ENCODE data around the gene IRAK1. TPM values are rescaled to one million over a fixed set of nuclear protein-coding genes. Genes with fewer than 3 reads are reported as not detected.
"Not testable (repeated sequence)": the region's sequence is repeated elsewhere in the genome, so short reads cannot be mapped to it uniquely, and the experiment has no call there.

Gene IRAK1
- total RNA-seq, 2 donors from 2014 or later: 66.7 to 148 TPM

DNA sequence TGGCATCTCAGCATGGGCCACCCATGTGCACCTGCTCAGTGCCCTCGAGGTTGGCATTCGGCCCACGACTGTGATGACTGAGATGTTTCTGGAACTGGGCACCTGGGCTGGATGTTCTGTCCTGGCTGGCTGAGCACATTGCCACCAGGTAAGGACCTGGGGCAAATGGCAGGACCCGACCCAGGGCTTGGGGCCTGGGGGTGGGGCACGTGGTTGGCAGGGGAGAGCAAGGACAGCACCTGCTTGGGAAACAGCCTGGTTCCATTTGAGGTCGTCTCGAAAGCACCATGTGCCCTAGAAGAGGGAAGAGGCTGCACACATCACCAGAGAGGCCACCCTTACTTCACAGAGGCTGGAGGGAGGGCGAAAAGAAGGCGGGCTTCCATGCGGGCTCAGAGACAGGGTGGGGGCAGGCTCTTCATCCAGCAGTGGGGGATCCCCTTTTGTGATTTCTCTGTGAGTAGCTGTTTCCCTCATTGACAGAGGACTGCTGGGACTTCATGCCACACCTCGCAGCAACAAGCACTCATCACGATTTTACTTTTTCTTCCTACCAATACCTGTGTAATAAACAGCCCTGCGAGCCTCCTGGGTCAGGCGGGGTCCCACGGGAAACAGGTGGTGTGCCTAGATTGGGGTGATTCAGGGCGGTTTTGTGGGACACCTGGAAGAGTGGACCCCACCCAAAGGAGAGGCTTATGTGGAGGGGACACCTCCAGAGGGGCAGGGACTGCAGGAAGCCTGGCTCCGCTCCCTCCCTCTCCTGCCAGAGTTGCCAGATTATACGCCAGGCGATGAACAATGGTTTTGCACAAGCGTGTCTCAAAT, 35.1 kb downstream of the IRAK1 start:
- DNase-seq: no peak
- intact Hi-C loops (cut with DNase I): no loop called here
- Histone ChIP-seq H3K4me3 (no peak overlapping the region), H3K9ac (ENCODE audit: low read depth in 2 of 2, low read length in 2 of 2) (no peak overlapping the region), H3K9me3 (no peaks in the 10 kb centered on the region), H3K36me3 (no peaks in the 10 kb centered on the region), H3K27me3 (no peaks in the 10 kb centered on the region), H3K4me1 (no peaks in the 10 kb centered on the region), H3K27ac (peak overlapping the region; percentile 29)
- TF ChIP-seq, protein P1, sequence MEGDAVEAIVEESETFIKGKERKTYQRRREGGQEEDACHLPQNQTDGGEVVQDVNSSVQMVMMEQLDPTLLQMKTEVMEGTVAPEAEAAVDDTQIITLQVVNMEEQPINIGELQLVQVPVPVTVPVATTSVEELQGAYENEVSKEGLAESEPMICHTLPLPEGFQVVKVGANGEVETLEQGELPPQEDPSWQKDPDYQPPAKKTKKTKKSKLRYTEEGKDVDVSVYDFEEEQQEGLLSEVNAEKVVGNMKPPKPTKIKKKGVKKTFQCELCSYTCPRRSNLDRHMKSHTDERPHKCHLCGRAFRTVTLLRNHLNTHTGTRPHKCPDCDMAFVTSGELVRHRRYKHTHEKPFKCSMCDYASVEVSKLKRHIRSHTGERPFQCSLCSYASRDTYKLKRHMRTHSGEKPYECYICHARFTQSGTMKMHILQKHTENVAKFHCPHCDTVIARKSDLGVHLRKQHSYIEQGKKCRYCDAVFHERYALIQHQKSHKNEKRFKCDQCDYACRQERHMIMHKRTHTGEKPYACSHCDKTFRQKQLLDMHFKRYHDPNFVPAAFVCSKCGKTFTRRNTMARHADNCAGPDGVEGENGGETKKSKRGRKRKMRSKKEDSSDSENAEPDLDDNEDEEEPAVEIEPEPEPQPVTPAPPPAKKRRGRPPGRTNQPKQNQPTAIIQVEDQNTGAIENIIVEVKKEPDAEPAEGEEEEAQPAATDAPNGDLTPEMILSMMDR (IDR thresholded peaks at IDR 0.05): no peak

DNA sequence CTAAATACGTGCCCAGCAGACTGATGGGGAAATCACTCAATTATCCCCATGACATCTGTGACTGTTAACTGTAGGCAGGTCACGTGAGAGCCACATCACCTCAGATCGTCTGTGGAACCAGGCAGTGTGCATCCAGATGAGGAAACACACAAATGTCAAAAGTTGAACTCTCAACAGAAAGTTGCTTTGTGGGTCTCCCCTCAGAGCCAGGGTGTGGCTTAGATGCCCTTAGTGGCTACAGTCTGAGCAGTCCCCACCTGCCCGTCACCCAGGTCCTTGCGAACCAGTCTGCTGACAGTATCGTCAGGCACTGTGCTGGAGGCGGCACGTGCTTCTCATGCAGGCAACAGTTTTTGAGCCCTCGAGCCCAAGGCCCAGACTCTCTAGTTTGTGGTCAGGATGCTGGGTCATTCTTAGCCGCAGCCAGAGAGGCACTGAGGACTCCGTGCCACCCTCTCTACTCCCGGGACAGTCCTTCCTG, 36.3 kb downstream of the IRAK1 start:
- Histone ChIP-seq H3K27me3 (no peaks in the 10 kb centered on the region), H3K36me3 (no peaks in the 10 kb centered on the region), H3K4me3 (no peak overlapping the region), H3K9me3 (no peaks in the 10 kb centered on the region), H3K9ac (ENCODE audit: low read depth in 2 of 2, low read length in 2 of 2) (peak overlapping the region in 1 of 2 donors; percentile 26), H3K27ac (no peak overlapping the region), H3K4me1 (no peaks in the 10 kb centered on the region)
- intact Hi-C loops (cut with DNase I): no loop called here
- DNase-seq: no peak
- TF ChIP-seq, protein P1 (IDR thresholded peaks at IDR 0.05): no peak

DNA sequence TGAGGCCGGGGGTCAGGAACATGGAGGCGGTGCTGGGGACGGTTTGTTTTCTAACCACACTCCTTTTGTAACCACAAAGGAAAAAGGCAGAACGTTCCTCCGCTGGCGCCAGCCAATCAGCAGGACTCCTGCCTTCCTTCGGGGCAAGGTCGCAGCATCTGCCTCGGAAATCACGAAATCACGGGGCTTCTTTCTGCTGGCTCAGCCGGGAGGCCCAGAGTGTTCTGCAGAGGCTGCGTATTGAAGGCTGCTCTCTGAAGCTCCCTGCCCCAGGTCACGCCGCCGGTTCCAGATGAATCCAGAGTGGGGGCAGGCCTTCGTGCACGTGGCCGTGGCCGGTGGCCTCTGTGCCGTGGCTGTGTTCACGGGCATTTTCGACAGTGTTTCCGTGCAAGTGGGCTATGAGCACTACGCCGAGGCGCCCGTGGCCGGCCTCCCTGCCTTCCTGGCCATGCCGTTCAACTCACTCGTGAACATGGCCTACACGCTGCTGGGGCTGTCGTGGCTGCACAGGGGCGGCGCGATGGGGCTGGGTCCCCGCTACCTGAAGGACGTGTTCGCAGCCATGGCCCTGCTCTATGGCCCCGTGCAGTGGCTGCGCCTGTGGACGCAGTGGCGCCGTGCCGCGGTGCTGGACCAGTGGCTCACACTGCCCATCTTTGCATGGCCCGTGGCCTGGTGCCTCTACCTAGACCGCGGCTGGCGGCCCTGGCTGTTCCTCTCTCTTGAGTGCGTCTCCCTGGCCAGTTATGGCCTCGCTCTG, 37.8 kb downstream of the IRAK1 start:
- peak overlapping the region; percentile 27 for H3K27ac ChIP-seq
- no peaks in the 10 kb centered on the region for H3K9me3 ChIP-seq
- H3K4me3 ChIP-seq: no peak overlapping the region
- no peak overlapping the region for H3K9ac ChIP-seq (ENCODE audit: low read depth in 2 of 2, low read length in 2 of 2)
- no peak for DNase-seq
- intact Hi-C loops (cut with DNase I): no loop called here
- TF ChIP-seq, protein P1 (IDR thresholded peaks at IDR 0.05): no peak
- no peaks in the 10 kb centered on the region for H3K27me3 ChIP-seq
- H3K36me3 ChIP-seq: no peaks in the 10 kb centered on the region
- no peaks in the 10 kb centered on the region for H3K4me1 ChIP-seq

DNA sequence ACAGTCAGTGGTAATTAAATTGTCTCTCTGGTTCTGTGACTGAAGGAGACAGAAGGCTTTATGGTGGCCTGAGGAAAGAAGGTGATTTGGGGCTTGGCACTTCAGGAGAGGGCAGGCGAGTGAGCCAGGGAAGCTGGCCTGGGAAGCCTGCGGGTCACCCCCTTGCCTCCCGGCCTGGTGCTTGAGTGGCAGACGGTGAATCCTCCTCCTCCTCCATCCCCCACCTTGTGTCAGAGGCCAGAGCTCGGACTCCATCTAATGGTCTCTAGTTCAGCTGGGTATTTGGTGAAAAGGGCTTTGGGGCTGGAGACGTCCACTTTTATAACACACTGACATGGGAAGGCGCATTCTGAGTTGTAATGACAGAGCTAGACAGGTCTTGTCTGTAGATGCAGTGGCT, 38.5 kb downstream of the IRAK1 start:
- H3K27ac ChIP-seq: peak overlapping the region; percentile 27

DNA sequence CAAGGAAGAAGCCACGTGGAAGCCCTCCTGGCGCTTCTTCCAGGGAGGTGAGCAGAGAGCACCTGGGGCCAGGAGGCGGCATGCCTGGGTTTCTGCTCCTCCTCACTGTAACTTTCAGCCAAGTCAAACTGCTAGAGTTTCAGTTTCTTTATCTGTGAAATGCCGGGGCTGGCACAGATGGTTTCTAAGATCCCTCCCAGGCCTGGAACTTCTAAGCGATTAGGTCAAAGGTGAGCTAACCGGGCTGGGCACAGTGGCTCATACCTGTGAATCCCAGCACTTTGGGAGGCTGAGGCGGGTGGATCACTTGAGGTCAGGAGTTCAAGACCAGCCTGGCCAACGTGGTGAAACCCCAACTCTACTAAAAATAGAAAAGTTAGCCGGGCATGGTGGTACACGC, 39.3 kb downstream of the IRAK1 start:
- H3K4me1 ChIP-seq; H3K27me3 ChIP-seq; DNase-seq; H3K4me3 ChIP-seq; H3K36me3 ChIP-seq; H3K9ac ChIP-seq (ENCODE audit: low read depth in 2 of 2, low read length in 2 of 2); H3K27ac ChIP-seq; H3K9me3 ChIP-seq; intact Hi-C loops (cut with DNase I): not testable (repeated sequence)

More for the DNA sequence above, 38.5 kb downstream of the IRAK1 start:
- TF ChIP-seq, protein P1 (IDR thresholded peaks at IDR 0.05): no peak
- H3K4me1 ChIP-seq: no peaks in the 10 kb centered on the region
- intact Hi-C loops (cut with DNase I): no loop called here
- H3K9me3 ChIP-seq: no peaks in the 10 kb centered on the region
- H3K27me3 ChIP-seq: no peaks in the 10 kb centered on the region
- H3K36me3 ChIP-seq: no peaks in the 10 kb centered on the region
- H3K9ac ChIP-seq (ENCODE audit: low read depth in 2 of 2, low read length in 2 of 2): no peak overlapping the region
- H3K4me3 ChIP-seq: no peak overlapping the region
- DNase-seq: no peak

Measured in colonic mucosa (tissue), 4 donors.